ENCODE measurements around the gene IKZF2.

IKZF2 gene

DNA sequence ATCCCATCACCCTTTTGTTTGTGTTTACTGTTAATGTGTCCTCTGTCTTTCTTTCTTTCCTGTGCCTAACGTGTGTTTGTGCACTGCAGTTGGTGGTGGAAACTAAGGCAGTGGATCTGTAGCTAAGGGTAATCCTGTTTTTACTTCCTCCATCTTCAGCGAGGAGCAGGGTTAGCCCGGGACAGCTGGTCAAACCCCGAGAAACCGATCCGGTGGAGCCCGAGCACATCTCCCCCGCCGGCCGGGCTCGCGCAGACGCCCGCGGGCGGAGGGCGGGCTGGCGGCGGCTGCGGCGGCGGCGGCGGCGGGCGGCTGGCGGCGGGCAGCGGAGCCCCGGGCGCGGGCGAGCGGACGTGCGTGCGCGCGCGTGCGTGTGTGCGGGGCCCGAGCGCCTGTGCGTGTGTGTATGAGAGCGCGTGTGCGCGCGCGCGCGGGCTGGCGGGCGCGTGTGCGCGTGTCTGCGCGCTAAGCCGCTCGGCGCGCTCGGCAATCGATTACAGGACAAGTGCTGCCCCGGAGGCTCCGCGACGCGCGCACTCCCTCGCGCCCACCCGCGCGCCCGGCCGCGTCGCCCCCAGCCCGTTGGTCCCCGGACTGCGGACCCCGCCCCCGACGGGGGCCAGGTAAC is at the start of gene IKZF2:
TSS of gene IKZF2 (minus strand) at position 176 of the 628 bp plus-strand sequence. CDS start 2,983 bp downstream, outside the sequence.
- peak within 1 kb of the TSS; percentile 81 for H3K9ac ChIP-seq (ENCODE audit: low read depth, low read length)
- H3K27me3 ChIP-seq (ENCODE audit: insufficient read depth, low read length) = peaks cover 9% of the 10 kb centered on the region
- peaks cover 9% of the 10 kb centered on the region; the same call in 1 of the 2 replicates for H3K4me1 ChIP-seq (ENCODE audit: insufficient read depth, low read length)
- H3K36me3 ChIP-seq (ENCODE audit: insufficient read depth, low read depth, low read length) = no peaks in the 10 kb centered on the region
- H3K4me3 ChIP-seq (ENCODE audit: low read length) = peak within 1 kb of the TSS; percentile 93
- H3K9me3 ChIP-seq (ENCODE audit: insufficient read depth, low read depth, low read length) = no peaks in the 10 kb centered on the region
- H3K27ac ChIP-seq (ENCODE audit: low read length) = no peak within 1 kb of the TSS

GRCh38 chr2:213199871-213200270 is 48.5 kb upstream of the IKZF2 start:
- Histone ChIP-seq H3K27ac (ENCODE audit: low read length) (no peak overlapping the region), H3K4me1 (ENCODE audit: insufficient read depth, low read length) (no peaks in the 10 kb centered on the region; the same call in 1 of the 2 replicates), H3K4me3 (ENCODE audit: low read length) (no peak overlapping the region), H3K36me3 (ENCODE audit: insufficient read depth, low read depth, low read length) (no peaks in the 10 kb centered on the region), H3K9ac (ENCODE audit: low read depth, low read length) (no peak overlapping the region), H3K27me3 (ENCODE audit: insufficient read depth, low read length) (no peaks in the 10 kb centered on the region), H3K9me3 (ENCODE audit: insufficient read depth, low read depth, low read length) (no peaks in the 10 kb centered on the region)

GRCh38 chr2:213189001-213189899 is 37.8 kb upstream of the IKZF2 start:
- Histone ChIP-seq H3K4me1 (ENCODE audit: insufficient read depth, low read length) (peaks cover 37% of the 10 kb centered on the region), H3K9ac (ENCODE audit: low read depth, low read length) (peak overlapping the region; percentile 50; the same call in 1 of the 2 replicates), H3K4me3 (ENCODE audit: low read length) (peak overlapping the region; percentile 63), H3K27ac (ENCODE audit: low read length) (no peak overlapping the region), H3K27me3 (ENCODE audit: insufficient read depth, low read length) (no peaks in the 10 kb centered on the region), H3K9me3 (ENCODE audit: insufficient read depth, low read depth, low read length) (no peaks in the 10 kb centered on the region), H3K36me3 (ENCODE audit: insufficient read depth, low read depth, low read length) (no peaks in the 10 kb centered on the region)

DNA sequence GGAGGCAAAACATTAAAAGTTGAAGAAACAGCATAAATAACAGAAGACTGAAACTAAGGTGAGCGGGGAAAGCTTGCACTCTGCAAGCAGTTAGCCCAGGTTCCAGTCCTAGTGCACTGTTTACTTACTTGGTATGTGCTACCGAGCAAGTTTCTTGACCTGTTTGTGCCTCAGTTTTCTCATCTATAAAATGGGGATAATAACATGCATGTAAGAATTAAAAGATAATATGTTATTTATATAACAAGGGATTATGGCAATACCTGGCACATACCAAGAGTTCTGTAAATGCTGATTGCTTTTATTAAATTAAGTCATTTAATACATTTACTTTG is 37.1 kb upstream of the IKZF2 start:
- Histone ChIP-seq H3K9ac (ENCODE audit: low read depth, low read length) (no peak overlapping the region), H3K4me1 (ENCODE audit: insufficient read depth, low read length) (peaks cover 40% of the 10 kb centered on the region), H3K4me3 (ENCODE audit: low read length) (peak overlapping the region; percentile 63), H3K9me3 (ENCODE audit: insufficient read depth, low read depth, low read length) (no peaks in the 10 kb centered on the region), H3K27me3 (ENCODE audit: insufficient read depth, low read length) (no peaks in the 10 kb centered on the region), H3K36me3 (ENCODE audit: insufficient read depth, low read depth, low read length) (no peaks in the 10 kb centered on the region), H3K27ac (ENCODE audit: low read length) (peak overlapping the region; percentile 67)

DNA sequence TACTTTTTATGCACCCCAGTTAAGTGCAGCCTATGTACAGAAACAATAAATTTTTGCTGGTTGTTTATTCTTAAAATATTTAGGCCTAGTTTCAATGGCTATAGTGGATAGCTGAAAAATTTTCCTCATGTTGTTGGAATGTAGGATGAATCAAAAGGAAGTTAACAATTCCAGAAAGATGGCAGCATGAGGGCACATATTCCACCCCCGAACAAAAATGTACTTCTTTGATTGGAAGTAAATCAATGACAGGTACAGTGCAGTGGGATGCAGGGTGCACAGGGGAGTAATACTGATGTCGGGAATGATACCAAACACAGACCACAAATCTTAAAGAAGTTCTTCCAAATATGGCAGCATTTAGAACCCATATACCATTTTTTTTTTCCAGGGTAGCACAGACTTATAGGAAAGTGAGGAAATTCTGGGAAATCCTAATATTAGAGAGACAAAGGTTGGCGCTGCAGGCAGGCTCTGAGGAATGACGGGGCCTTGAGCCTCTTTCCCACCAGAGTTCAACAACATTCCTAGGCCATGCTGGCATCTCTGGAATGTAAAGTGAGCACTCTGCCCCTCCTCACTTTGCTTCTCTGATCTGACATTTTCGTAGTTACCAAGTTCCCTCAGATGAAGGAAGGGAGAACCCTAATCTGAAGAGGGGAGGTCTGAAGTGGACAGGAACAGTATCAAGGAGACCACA is 36.6 kb upstream of the IKZF2 start:
- Histone ChIP-seq H3K27me3 (ENCODE audit: insufficient read depth, low read length) (no peaks in the 10 kb centered on the region), H3K4me3 (ENCODE audit: low read length) (peak overlapping the region; percentile 63), H3K27ac (ENCODE audit: low read length) (peak overlapping the region; percentile 67), H3K9ac (ENCODE audit: low read depth, low read length) (peak overlapping the region; percentile 49; the same call in 1 of the 2 replicates), H3K9me3 (ENCODE audit: insufficient read depth, low read depth, low read length) (no peaks in the 10 kb centered on the region), H3K4me1 (ENCODE audit: insufficient read depth, low read length) (peaks cover 45% of the 10 kb centered on the region), H3K36me3 (ENCODE audit: insufficient read depth, low read depth, low read length) (no peaks in the 10 kb centered on the region)

DNA sequence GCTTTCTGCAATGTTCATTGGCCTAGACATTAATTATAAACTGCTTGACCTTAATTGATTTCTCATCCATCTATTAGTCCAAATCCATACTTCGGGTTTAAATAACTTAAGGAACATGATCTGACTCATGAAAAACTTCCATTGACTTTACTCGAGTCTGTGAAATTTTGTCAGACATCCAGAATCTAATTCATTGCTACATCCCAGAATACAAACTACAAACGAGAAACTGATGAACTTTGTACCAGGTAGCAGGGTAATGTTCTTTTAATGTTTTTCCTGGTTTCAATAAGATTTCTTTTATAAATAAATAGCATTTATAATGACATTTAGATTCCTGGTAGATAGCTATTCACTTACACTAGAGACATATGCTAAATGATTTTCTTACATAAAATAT is 36.0 kb upstream of the IKZF2 start:
- no peak overlapping the region for H3K9ac ChIP-seq (ENCODE audit: low read depth, low read length)
- peaks cover 51% of the 10 kb centered on the region for H3K4me1 ChIP-seq (ENCODE audit: insufficient read depth, low read length)
- H3K27me3 ChIP-seq (ENCODE audit: insufficient read depth, low read length) = no peaks in the 10 kb centered on the region
- H3K4me3 ChIP-seq (ENCODE audit: low read length) = no peak overlapping the region
- H3K36me3 ChIP-seq (ENCODE audit: insufficient read depth, low read depth, low read length) = no peaks in the 10 kb centered on the region
- H3K27ac ChIP-seq (ENCODE audit: low read length) = no peak overlapping the region
- H3K9me3 ChIP-seq (ENCODE audit: insufficient read depth, low read depth, low read length) = no peaks in the 10 kb centered on the region

- Histone ChIP-seq H3K27me3 (ENCODE audit: insufficient read depth, low read length) (no peaks in the 10 kb centered on the region), H3K9me3 (ENCODE audit: insufficient read depth, low read depth, low read length) (no peaks in the 10 kb centered on the region), H3K4me3 (ENCODE audit: low read length) (no peak overlapping the region), H3K4me1 (ENCODE audit: insufficient read depth, low read length) (peaks cover 57% of the 10 kb centered on the region), H3K9ac (ENCODE audit: low read depth, low read length) (no peak overlapping the region), H3K36me3 (ENCODE audit: insufficient read depth, low read depth, low read length) (no peaks in the 10 kb centered on the region), H3K27ac (ENCODE audit: low read length) (no peak overlapping the region)
Observed at GRCh38 chr2:213185147-213185822, 33.9 kb upstream of the IKZF2 start.

GRCh38 chr2:213181712-213182111 is 30.3 kb upstream of the IKZF2 start:
- H3K27ac ChIP-seq (ENCODE audit: low read length) = no peak overlapping the region
- H3K4me3 ChIP-seq (ENCODE audit: low read length) = no peak overlapping the region
- H3K9me3 ChIP-seq (ENCODE audit: insufficient read depth, low read depth, low read length) = no peaks in the 10 kb centered on the region
- no peaks in the 10 kb centered on the region for H3K36me3 ChIP-seq (ENCODE audit: insufficient read depth, low read depth, low read length)
- no peak overlapping the region; the same call in 1 of the 2 replicates for H3K9ac ChIP-seq (ENCODE audit: low read depth, low read length)
- no peaks in the 10 kb centered on the region for H3K27me3 ChIP-seq (ENCODE audit: insufficient read depth, low read length)
- H3K4me1 ChIP-seq (ENCODE audit: insufficient read depth, low read length) = peaks cover 31% of the 10 kb centered on the region

DNA sequence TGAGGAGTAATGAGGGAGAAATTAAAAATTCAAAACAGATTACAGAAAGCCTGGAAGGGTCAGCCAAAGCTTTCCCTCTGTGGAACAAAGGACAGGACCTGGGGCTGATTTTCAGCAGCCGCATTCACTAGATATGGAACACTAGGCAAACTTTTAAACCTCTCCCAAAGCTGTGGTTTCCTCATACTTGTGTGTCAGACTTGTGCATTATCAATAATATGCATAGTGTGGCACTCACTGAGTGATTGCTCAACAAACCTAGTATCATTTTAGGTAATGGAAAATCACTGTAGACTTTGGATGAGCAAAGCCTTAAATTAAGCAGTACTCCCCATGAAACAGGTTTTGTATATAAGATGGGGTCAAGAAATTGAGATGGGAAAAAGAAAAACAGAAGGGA is 26.3 kb upstream of the IKZF2 start:
- Histone ChIP-seq H3K9ac (ENCODE audit: low read depth, low read length) (no peak overlapping the region), H3K4me3 (ENCODE audit: low read length) (no peak overlapping the region), H3K27me3 (ENCODE audit: insufficient read depth, low read length) (no peaks in the 10 kb centered on the region), H3K4me1 (ENCODE audit: insufficient read depth, low read length) (peaks cover 13% of the 10 kb centered on the region), H3K9me3 (ENCODE audit: insufficient read depth, low read depth, low read length) (no peaks in the 10 kb centered on the region), H3K36me3 (ENCODE audit: insufficient read depth, low read depth, low read length) (no peaks in the 10 kb centered on the region), H3K27ac (ENCODE audit: low read length) (no peak overlapping the region)

DNA sequence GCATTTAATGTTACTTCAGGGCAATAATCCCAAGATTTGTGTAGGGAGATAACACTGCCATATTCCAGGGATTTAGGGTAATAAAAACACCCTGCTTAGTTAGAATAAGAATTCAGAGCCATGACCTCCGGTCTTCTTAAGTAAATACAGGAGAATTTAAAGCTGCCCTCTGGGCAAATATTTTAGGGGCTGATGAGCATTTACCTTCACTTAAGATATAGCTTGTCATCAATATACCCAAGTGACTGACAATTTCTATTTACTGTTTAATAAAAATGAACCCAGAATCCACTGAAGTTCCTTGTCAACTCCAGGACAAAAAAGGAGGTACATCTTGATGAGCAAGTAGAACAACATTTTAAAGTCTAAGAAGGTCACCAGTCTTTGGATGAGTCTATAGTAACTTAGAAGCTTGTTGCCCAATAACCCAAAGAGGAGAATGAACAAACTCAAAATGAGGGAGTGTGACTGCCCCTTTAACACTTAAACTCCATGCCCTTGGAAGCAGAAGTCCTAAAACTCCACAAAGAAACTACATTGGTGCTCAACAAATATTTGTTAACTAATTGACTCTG is 24.3 kb upstream of the IKZF2 start:
- no peaks in the 10 kb centered on the region for H3K9me3 ChIP-seq (ENCODE audit: insufficient read depth, low read depth, low read length)
- H3K27me3 ChIP-seq (ENCODE audit: insufficient read depth, low read length) = no peaks in the 10 kb centered on the region
- H3K27ac ChIP-seq (ENCODE audit: low read length) = no peak overlapping the region
- H3K9ac ChIP-seq (ENCODE audit: low read depth, low read length) = no peak overlapping the region
- H3K4me3 ChIP-seq (ENCODE audit: low read length) = no peak overlapping the region
- H3K4me1 ChIP-seq (ENCODE audit: insufficient read depth, low read length) = peaks cover 4% of the 10 kb centered on the region; the same call in 1 of the 2 replicates
- no peaks in the 10 kb centered on the region for H3K36me3 ChIP-seq (ENCODE audit: insufficient read depth, low read depth, low read length)

DNA sequence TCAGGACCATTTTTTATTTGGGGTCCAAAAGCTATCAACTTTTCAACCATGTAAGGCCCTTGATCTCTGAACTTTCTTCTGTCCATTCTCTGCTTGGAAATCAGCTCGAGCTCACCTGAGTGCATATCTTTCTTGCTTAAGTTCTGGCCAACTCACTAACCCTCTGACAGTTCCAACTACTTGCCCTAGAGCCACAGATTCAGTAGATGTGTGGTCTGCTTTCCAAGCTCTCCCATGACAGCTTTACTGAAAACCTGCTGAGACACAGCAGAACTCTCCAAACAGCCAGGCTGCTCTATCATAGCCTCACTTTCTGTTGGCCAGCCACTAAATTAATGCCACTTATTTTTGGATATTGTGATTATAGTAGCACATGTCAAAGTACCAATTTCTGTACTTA is 21.2 kb upstream of the IKZF2 start:
- no peaks in the 10 kb centered on the region for H3K27me3 ChIP-seq (ENCODE audit: insufficient read depth, low read length)
- peaks cover 4% of the 10 kb centered on the region; the same call in 1 of the 2 replicates for H3K4me1 ChIP-seq (ENCODE audit: insufficient read depth, low read length)
- no peak overlapping the region for H3K27ac ChIP-seq (ENCODE audit: low read length)
- no peak overlapping the region for H3K9ac ChIP-seq (ENCODE audit: low read depth, low read length)
- H3K9me3 ChIP-seq (ENCODE audit: insufficient read depth, low read depth, low read length) = no peaks in the 10 kb centered on the region
- no peak overlapping the region for H3K4me3 ChIP-seq (ENCODE audit: low read length)
- no peaks in the 10 kb centered on the region for H3K36me3 ChIP-seq (ENCODE audit: insufficient read depth, low read depth, low read length)

All from iPS-20b (cell line).